ENCODE measurements around the gene SNX25.

DNA sequence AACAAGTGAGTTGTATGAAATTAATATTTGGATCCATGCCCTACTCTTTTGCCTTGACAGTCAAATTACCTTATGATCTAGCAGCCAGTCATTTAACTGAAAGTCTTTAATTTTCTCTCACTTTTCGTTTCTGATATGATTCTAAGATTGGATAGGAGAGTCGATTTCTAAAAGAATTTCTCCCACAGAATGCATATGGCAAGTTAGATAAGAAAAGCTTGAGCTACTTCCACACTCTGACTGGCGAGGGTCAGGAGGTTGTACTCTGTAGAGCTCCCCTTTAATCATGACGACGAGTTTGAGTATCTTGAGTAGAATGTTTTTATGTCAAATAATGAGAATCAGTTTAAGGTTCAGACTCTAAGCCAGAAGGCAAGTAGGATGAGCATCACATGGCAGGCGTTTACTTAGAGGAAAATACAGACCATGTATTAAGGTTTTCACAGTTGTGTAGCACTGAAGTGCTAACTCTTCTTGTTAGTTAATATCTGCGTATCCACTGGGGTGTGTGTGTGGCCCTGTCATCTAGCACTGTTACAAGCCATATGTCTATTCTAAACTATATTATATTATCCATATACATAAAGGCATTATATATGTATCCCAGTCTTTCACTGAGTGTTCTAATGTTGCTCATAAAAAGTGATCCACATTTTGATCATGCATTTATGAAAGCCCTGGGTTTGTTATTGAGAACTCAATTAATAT, 148.5 kb downstream of the SNX25 start:
- no peak for TF ChIP-seq POLR2A (IDR thresholded peaks at IDR 0.05)
- TF ChIP-seq CTCF (IDR thresholded peaks at IDR 0.05) = no peak

Measured in esophagus squamous epithelium (tissue), 4 donors.